Ovary (tissue), 3 donors: ENCODE measurements around the gene PUDP.

Experiments used
- CTCF ChIP-seq, 3 donors: fragments of 450-650 bp in 2 of 3; fragments of 200-600 bp in 1 of 3; IDR thresholded peaks; one replicate each; pipeline versions ENCODE4 v1.5.1 to v1.8.0; 2016 to 2022; ENCODE audit warnings: antibody characterized with exemption in 3 of 3, mild to moderate bottlenecking in 1 of 3
- EP300 ChIP-seq: sonication (generic); formaldehyde crosslinking; IDR thresholded peaks from one replicate; pipeline ENCODE4 v1.6.1; 2017; ENCODE audit warnings: antibody characterized with exemption
- POLR2A ChIP-seq: fragments of 450-650 bp; IDR thresholded peaks from one replicate; pipeline ENCODE4 v1.6.1; 2017; ENCODE audit warnings: antibody characterized with exemption, mild to moderate bottlenecking, moderate library complexity
- donor health status: DM: no; HTN: no; CAD: no.

GRCh38 chrX:7055386-7056137 lies 92.4 kb downstream of the PUDP start:
- TF ChIP-seq CTCF (IDR thresholded peaks at IDR 0.05), result no peak
- TF ChIP-seq POLR2A, result no peak
- no peak for TF ChIP-seq EP300
